EH (cell line): ENCODE data around the gene FABP6.

Experiments
- DNase-seq: peaks from one replicate; pipeline ENCODE4 v3.0.0-alpha.2; 2015; ENCODE audit warnings: low read depth

Gene FABP6

GRCh38 chr5:160262151-160263074, 33.1 kb downstream of the FABP6 start:
- DNase-seq, result peak; percentile 13

- DNase-seq, result no peak
These were observed 34.1 kb downstream of the FABP6 start for GRCh38 chr5:160263326-160263855.

GRCh38 chr5:160266044-160266443, 36.7 kb downstream of the FABP6 start:
- no peak for DNase-seq

GRCh38 chr5:160266752-160267345, 37.5 kb downstream of the FABP6 start:
- DNase-seq, result no peak

GRCh38 chr5:160268121-160268520, 38.8 kb downstream of the FABP6 start:
- no peak for DNase-seq

- peak; percentile 82 for DNase-seq
These were observed 39.7 kb downstream of the FABP6 start for GRCh38 chr5:160269017-160269416.

GRCh38 chr5:160270704-160271103, 41.4 kb downstream of the FABP6 start:
- DNase-seq, result no peak

- DNase-seq, result peak; percentile 10
These were observed 42.1 kb downstream of the FABP6 start for GRCh38 chr5:160271396-160271795.

- DNase-seq, result no peak
These were observed 42.5 kb downstream of the FABP6 start for GRCh38 chr5:160271836-160272235.

GRCh38 chr5:160272264-160272663, 43.0 kb downstream of the FABP6 start:
- DNase-seq, result no peak

- no peak for DNase-seq
These were observed 43.6 kb downstream of the FABP6 start for GRCh38 chr5:160272889-160273288.

GRCh38 chr5:160274483-160274931, 45.2 kb downstream of the FABP6 start:
- DNase-seq, result no peak

GRCh38 chr5:160278343-160278742, 49.0 kb downstream of the FABP6 start:
- DNase-seq, result no peak

GRCh38 chr5:160280384-160281095, 51.2 kb downstream of the FABP6 start:
- DNase-seq, result no peak

- DNase-seq, result no peak
These were observed 52.0 kb downstream of the FABP6 start for GRCh38 chr5:160281275-160281674.

GRCh38 chr5:160284291-160284873, 55.1 kb downstream of the FABP6 start:
- no peak for DNase-seq

GRCh38 chr5:160285316-160285715, 56.0 kb downstream of the FABP6 start:
- DNase-seq, result no peak

GRCh38 chr5:160286947-160287346, 57.6 kb downstream of the FABP6 start:
- no peak for DNase-seq

- DNase-seq, result peak; percentile 54
These were observed 58.2 kb downstream of the FABP6 start for GRCh38 chr5:160287378-160288051.
